Osteoblast (primary cell): ENCODE data around the gene SLC30A2. TPM values are rescaled to one million over a fixed set of nuclear protein-coding genes. Genes with fewer than 3 reads are reported as not detected.

Source experiments
- DNase-seq: peaks from one replicate; pipeline ENCODE4 v3.0.0; 2011; ENCODE audit warnings: low spot score, mixed read lengths; ENCODE audit not compliant: insufficient read length; ENCODE audit errors: missing footprints
- H2AFZ ChIP-seq: 2 replicates; pipeline ENCODE4 v1.6.0; 2011; ENCODE audit warnings: mild to moderate bottlenecking, low read length
- H3K27ac ChIP-seq: 2 replicates; pipeline ENCODE4 v1.5.1; 2011; ENCODE audit warnings: mild to moderate bottlenecking, low read depth, low read length, moderate library complexity
- H3K27me3 ChIP-seq: 2 replicates; pipeline ENCODE4 v1.6.0; 2012; ENCODE audit warnings: mild to moderate bottlenecking, control low read depth, inconsistent platforms, low read length, moderate library complexity; ENCODE audit not compliant: insufficient read depth
- H3K36me3 ChIP-seq: 2 replicates; pipeline ENCODE4 v1.5.1; 2011; ENCODE audit warnings: mild to moderate bottlenecking, low read length, control low read depth, moderate library complexity; ENCODE audit not compliant: insufficient read depth
- H3K4me1 ChIP-seq: 2 replicates; pipeline ENCODE4 v1.5.1; 2011; ENCODE audit warnings: mild to moderate bottlenecking, low read length, control low read depth, moderate library complexity; ENCODE audit not compliant: insufficient read depth
- H3K4me2 ChIP-seq: 2 replicates; pipeline ENCODE4 v1.6.0; 2011; ENCODE audit warnings: mild to moderate bottlenecking, low read length; ENCODE audit not compliant: insufficient read depth
- H3K4me3 ChIP-seq: fragments of 200-600 bp; sonication (generic); 3 replicates; pipeline ENCODE4 v1.5.1; 2012; ENCODE audit warnings: mild to moderate bottlenecking, low read length, inconsistent platforms; ENCODE audit not compliant: insufficient read depth
- H3K79me2 ChIP-seq: 2 replicates; pipeline ENCODE4 v1.6.0; 2012; ENCODE audit warnings: mild to moderate bottlenecking, low read length, control low read depth, inconsistent platforms; ENCODE audit not compliant: insufficient read depth
- H3K9me3 ChIP-seq: 2 replicates; pipeline ENCODE4 v1.5.1; 2011; ENCODE audit warnings: low read depth, low read length, control low read depth
- H4K20me1 ChIP-seq: 2 replicates; pipeline ENCODE4 v1.6.0; 2012; ENCODE audit warnings: mild to moderate bottlenecking, low read length, control low read depth; ENCODE audit not compliant: insufficient read depth
- CTCF ChIP-seq: IDR thresholded peaks from 2 replicates; pipeline ENCODE4 v1.5.1; 2011; ENCODE audit warnings: mild to moderate bottlenecking, low read depth, low read length, moderate library complexity; ENCODE audit errors: extremely low read depth
- small RNA-seq: library from RNA; depleted of rRNA; stranded (forward); fragments of <200 nt; gene quantifications from one replicate; pipeline ENCODE3, GENCODE V24; 2012
- total RNA-seq: library from RNA; depleted of rRNA; stranded (reverse); fragments of >200 nt; gene quantifications from 2 replicates; pipeline ENCODE4 v1.2.3, GENCODE V29; 2012

Gene SLC30A2
- total RNA-seq, 1 donor = not detected

GRCh38 chr1:25989440-25990234, 56.3 kb downstream of the SLC30A2 start:
- DNase-seq = no peak
- Histone ChIP-seq H3K27ac (no peak overlapping the region), H3K4me1 (peaks cover 7% of the 10 kb centered on the region)

GRCh38 chr1:25987951-25988350, 58.0 kb downstream of the SLC30A2 start:
- H3K4me1 ChIP-seq = peaks cover 7% of the 10 kb centered on the region
- H3K9me3 ChIP-seq = no peaks in the 10 kb centered on the region
- no peaks in the 10 kb centered on the region for H4K20me1 ChIP-seq
- H3K27ac ChIP-seq = no peak overlapping the region
- no peak overlapping the region for H2AFZ ChIP-seq
- DNase-seq = no peak
- peaks cover 2% of the 10 kb centered on the region for H3K79me2 ChIP-seq
- no peak overlapping the region for H3K4me3 ChIP-seq
- H3K27me3 ChIP-seq = no peaks in the 10 kb centered on the region
- H3K36me3 ChIP-seq = peaks cover 30% of the 10 kb centered on the region
- H3K4me2 ChIP-seq = no peak overlapping the region
- TF ChIP-seq CTCF = no peak

More at GRCh38 chr1:25989440-25990234, 56.3 kb downstream of the SLC30A2 start:
- Histone ChIP-seq H3K36me3 (peaks cover 14% of the 10 kb centered on the region), H2AFZ (no peak overlapping the region), H3K4me3 (no peak overlapping the region), H3K4me2 (no peak overlapping the region), H4K20me1 (no peaks in the 10 kb centered on the region), H3K27me3 (no peaks in the 10 kb centered on the region), H3K79me2 (peaks cover 2% of the 10 kb centered on the region), H3K9me3 (no peaks in the 10 kb centered on the region)
- no peak for TF ChIP-seq CTCF

Small RNA genes lying within 50 kb of the gene (small RNA-seq; reads per million reads assigned to genes)
- gene RF00283 (not detected), gene RF00492 (not detected)

Other genes with a start within 250 kb of the SLC30A2 start
- gene SELENON, start 245.9 kb downstream of the SLC30A2 start, total RNA-seq = 33.7 and 45.1 TPM in 2 replicates
- gene MTFR1L, start 226.2 kb downstream of the SLC30A2 start, total RNA-seq = 46.6 and 47.4 TPM in 2 replicates
- gene AUNIP, start 186.7 kb downstream of the SLC30A2 start, total RNA-seq = 0.72 and 0.88 TPM in 2 replicates
- 9.8 and 11.2 TPM in 2 replicates for gene PAQR7, start 170.4 kb downstream of the SLC30A2 start, total RNA-seq
- gene STMN1, start 139.7 kb downstream of the SLC30A2 start, total RNA-seq = 34.7 and 35.1 TPM in 2 replicates
- gene PAFAH2, start 48.1 kb downstream of the SLC30A2 start, total RNA-seq = 6.5 and 6.9 TPM in 2 replicates
- gene EXTL1, start 24.3 kb downstream of the SLC30A2 start, total RNA-seq = 1.4 and 3.2 TPM in 2 replicates
- gene TRIM63, start 21.5 kb upstream of the SLC30A2 start, total RNA-seq = under 0.01 and 0.36 TPM in 2 replicates
- 6.5 TPM in 2 replicates for gene PDIK1L, start 65.7 kb upstream of the SLC30A2 start, total RNA-seq
- not detected in 2 replicates for gene FAM110D, start 113.0 kb upstream of the SLC30A2 start, total RNA-seq
- not detected in 2 replicates for gene C1orf232, start 122.8 kb upstream of the SLC30A2 start, total RNA-seq
- gene ZNF593, start 123.8 kb upstream of the SLC30A2 start, total RNA-seq = 21.2 and 29.0 TPM in 2 replicates
- not detected in 2 replicates for gene ZNF593OS, start 125.7 kb upstream of the SLC30A2 start, total RNA-seq
- under 0.01 TPM in 1 of 2 replicates, not detected in the other for gene CNKSR1, start 131.4 kb upstream of the SLC30A2 start, total RNA-seq
- not detected in 2 replicates for gene CATSPER4, start 144.5 kb upstream of the SLC30A2 start, total RNA-seq
- gene CEP85, start 188.1 kb upstream of the SLC30A2 start, total RNA-seq = 8.0 and 9.1 TPM in 2 replicates
- 29.2 and 30.8 TPM in 2 replicates for gene SH3BGRL3, start 234.0 kb upstream of the SLC30A2 start, total RNA-seq